HUES48 (cell line): Measurements from ENCODE around the gene PPDPF.

ENCODE experiments used
- H3K27ac ChIP-seq: one replicate; pipeline ENCODE4 v1.7.0; 2013; ENCODE audit warnings: low read depth, low read length, inconsistent platforms
- H3K27me3 ChIP-seq: 2 replicates; pipeline ENCODE4 v1.6.1; 2013; ENCODE audit warnings: mild to moderate bottlenecking, low read length; ENCODE audit not compliant: control insufficient read depth, insufficient read depth
- H3K36me3 ChIP-seq: 2 replicates; pipeline ENCODE4 v1.6.1; 2013; ENCODE audit warnings: low read length; ENCODE audit not compliant: control insufficient read depth, insufficient read depth
- H3K4me1 ChIP-seq: 2 replicates; pipeline ENCODE4 v1.6.1; 2013; ENCODE audit warnings: mild to moderate bottlenecking, low read length; ENCODE audit not compliant: control insufficient read depth, insufficient read depth
- H3K4me3 ChIP-seq: 2 replicates; pipeline ENCODE4 v1.5.1; 2013; ENCODE audit warnings: mild to moderate bottlenecking, low read depth, low read length
- H3K9ac ChIP-seq: 2 replicates; pipeline ENCODE4 v1.6.1; 2013; ENCODE audit warnings: mild to moderate bottlenecking, low read depth, low read length, moderate library complexity
- H3K9me3 ChIP-seq: 2 replicates; pipeline ENCODE4 v1.6.1; 2013; ENCODE audit warnings: low read length; ENCODE audit not compliant: control insufficient read depth, insufficient read depth

PPDPF gene

GRCh38 chr20:63522091-63522868, 1.7 kb downstream of the PPDPF start:
- H3K4me3 ChIP-seq = peak overlapping the region; percentile 32
- H3K9me3 ChIP-seq = peaks cover 8% of the 10 kb centered on the region; the same call in 1 of the 2 replicates
- H3K4me1 ChIP-seq = peaks cover 5% of the 10 kb centered on the region; the same call in 1 of the 2 replicates
- H3K27ac ChIP-seq = no peak overlapping the region
- H3K9ac ChIP-seq = no peak overlapping the region
- H3K36me3 ChIP-seq = peaks cover 22% of the 10 kb centered on the region
- H3K27me3 ChIP-seq = peaks cover 3% of the 10 kb centered on the region; the same call in 1 of the 2 replicates

DNA sequence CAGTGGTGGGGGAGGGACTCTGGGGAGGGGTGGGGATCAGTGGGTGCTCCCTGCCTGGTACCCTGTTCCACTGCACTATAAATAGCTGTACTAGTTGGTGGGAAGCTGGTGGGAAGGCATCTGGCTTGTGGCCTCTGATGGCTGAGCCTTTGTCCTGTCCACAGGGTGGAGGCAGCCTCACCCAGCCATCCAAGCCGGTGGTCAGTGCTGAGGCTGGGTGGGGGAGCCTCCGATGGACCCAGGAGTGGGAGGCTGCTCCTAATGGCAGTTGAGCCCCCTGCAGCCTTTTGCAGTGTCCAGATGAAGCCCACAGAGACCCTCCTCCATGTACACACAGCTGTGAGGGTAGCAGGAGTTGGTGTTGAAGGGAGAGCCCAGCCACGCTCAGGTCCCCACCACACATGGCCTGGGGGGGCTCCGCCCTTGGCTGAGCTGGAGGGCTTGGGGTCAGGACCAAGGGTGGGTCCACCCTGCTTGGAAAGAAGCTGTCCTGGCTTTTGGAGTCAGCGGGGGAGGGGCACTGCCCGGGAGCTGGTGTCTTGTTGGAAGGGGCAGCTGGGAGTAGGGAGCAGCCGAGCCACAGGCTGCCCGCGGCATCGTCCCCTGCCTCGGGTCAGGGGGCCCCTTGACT, 2.5 kb downstream of the PPDPF start:
- Histone ChIP-seq H3K4me1 (peaks cover 5% of the 10 kb centered on the region; the same call in 1 of the 2 replicates), H3K27ac (no peak overlapping the region), H3K4me3 (no peak overlapping the region), H3K9me3 (peaks cover 8% of the 10 kb centered on the region; the same call in 1 of the 2 replicates), H3K27me3 (peaks cover 3% of the 10 kb centered on the region; the same call in 1 of the 2 replicates), H3K36me3 (peaks cover 20% of the 10 kb centered on the region), H3K9ac (no peak overlapping the region)

- Histone ChIP-seq H3K27ac (no peak overlapping the region), H3K27me3 (no peaks in the 10 kb centered on the region), H3K4me3 (no peak overlapping the region), H3K36me3 (peaks cover 20% of the 10 kb centered on the region), H3K4me1 (no peaks in the 10 kb centered on the region; the same call in 1 of the 2 replicates), H3K9ac (no peak overlapping the region), H3K9me3 (peaks cover 8% of the 10 kb centered on the region; the same call in 1 of the 2 replicates)
These were observed 4.6 kb downstream of the PPDPF start for GRCh38 chr20:63525185-63525584.

GRCh38 chr20:63525971-63526370, 5.4 kb downstream of the PPDPF start:
- H3K27me3 ChIP-seq = no peaks in the 10 kb centered on the region

GRCh38 chr20:63527184-63527583, 6.6 kb downstream of the PPDPF start:
- H3K27me3 ChIP-seq = no peaks in the 10 kb centered on the region
- H3K27ac ChIP-seq = no peak overlapping the region
- H3K36me3 ChIP-seq = peaks cover 13% of the 10 kb centered on the region
- peaks cover 8% of the 10 kb centered on the region; the same call in 1 of the 2 replicates for H3K9me3 ChIP-seq
- H3K4me3 ChIP-seq = no peak overlapping the region
- H3K4me1 ChIP-seq = no peaks in the 10 kb centered on the region
- H3K9ac ChIP-seq = no peak overlapping the region

More at GRCh38 chr20:63525971-63526370, 5.4 kb downstream of the PPDPF start:
- Histone ChIP-seq H3K4me3 (no peak overlapping the region), H3K4me1 (no peaks in the 10 kb centered on the region; the same call in 1 of the 2 replicates), H3K9ac (no peak overlapping the region), H3K9me3 (peaks cover 8% of the 10 kb centered on the region; the same call in 1 of the 2 replicates), H3K27ac (no peak overlapping the region), H3K36me3 (peaks cover 20% of the 10 kb centered on the region)

DNA sequence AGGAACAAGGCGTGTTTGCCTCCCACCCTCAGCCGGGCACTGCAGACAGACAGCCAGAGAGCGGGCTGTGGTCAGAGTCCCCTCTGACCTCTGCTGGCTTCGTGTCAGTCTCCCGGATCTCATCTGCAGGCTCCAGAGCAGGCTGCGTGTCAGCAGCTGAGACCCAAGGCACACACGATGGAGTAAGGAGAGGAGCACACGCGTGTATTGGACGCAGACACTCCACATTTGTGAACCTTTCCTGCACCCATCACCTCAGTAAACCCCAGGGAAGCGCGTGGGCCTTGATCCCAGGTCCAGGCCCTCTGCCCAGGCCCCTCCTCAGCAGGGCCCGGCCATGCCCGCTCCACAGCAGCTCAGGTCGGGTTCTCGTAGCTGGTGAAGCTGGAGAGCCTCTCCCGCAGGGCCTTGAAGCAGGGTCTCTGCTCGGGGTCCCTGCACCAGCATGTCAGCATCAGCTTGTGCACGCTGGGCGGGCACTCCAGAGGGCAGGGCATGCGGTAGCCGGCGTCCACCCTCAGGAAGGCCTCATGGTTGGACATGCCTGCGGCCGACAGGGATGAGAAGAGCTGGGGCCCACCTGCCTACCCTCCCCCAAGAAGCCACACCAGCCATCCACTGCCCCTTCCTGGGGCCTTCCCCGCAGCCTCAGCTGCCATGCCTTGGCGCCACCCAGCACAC, 8.8 kb downstream of the PPDPF start:
- Histone ChIP-seq H3K4me3 (no peak overlapping the region), H3K27me3 (no peaks in the 10 kb centered on the region), H3K9me3 (no peaks in the 10 kb centered on the region), H3K27ac (no peak overlapping the region), H3K4me1 (no peaks in the 10 kb centered on the region), H3K9ac (no peak overlapping the region), H3K36me3 (no peaks in the 10 kb centered on the region)

- Histone ChIP-seq H3K9ac (no peak overlapping the region), H3K27me3 (no peaks in the 10 kb centered on the region), H3K9me3 (no peaks in the 10 kb centered on the region), H3K4me1 (no peaks in the 10 kb centered on the region; the same call in 1 of the 2 replicates), H3K4me3 (no peak overlapping the region), H3K36me3 (no peaks in the 10 kb centered on the region), H3K27ac (no peak overlapping the region)
These were observed 9.6 kb downstream of the PPDPF start for GRCh38 chr20:63529861-63530787.

DNA sequence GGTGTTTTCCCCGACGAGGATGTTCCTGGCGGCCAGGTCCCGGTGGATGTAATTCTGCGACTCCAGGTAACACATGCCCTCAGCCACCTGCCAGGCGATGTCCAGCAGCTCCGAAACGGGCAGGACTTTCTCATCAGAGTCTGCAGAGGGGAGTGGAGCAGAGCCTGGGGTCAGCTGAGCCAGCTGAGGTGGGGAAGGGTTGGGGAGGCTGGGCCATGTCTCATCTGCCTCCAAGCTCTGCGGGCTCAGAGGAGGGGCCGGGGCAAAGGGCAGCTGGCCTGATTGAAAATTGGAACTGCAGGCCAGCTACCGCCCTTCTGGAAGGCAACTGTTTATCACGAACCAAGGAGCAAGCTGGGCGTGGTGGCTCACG, 10.2 kb downstream of the PPDPF start:
- Histone ChIP-seq H3K9ac (no peak overlapping the region), H3K9me3 (no peaks in the 10 kb centered on the region), H3K27me3 (no peaks in the 10 kb centered on the region), H3K4me3 (no peak overlapping the region), H3K4me1 (no peaks in the 10 kb centered on the region; the same call in 1 of the 2 replicates), H3K27ac (no peak overlapping the region), H3K36me3 (no peaks in the 10 kb centered on the region)

- H3K36me3 ChIP-seq = no peaks in the 10 kb centered on the region
- no peaks in the 10 kb centered on the region; the same call in 1 of the 2 replicates for H3K4me1 ChIP-seq
- H3K9me3 ChIP-seq = no peaks in the 10 kb centered on the region
- H3K27me3 ChIP-seq = no peaks in the 10 kb centered on the region
- H3K4me3 ChIP-seq = no peak overlapping the region
- no peak overlapping the region for H3K27ac ChIP-seq
- no peak overlapping the region for H3K9ac ChIP-seq
These were observed 11.3 kb downstream of the PPDPF start for GRCh38 chr20:63531686-63532448.
